ENCODE measurements around the gene LMAN1L.

The LMAN1L gene

DNA sequence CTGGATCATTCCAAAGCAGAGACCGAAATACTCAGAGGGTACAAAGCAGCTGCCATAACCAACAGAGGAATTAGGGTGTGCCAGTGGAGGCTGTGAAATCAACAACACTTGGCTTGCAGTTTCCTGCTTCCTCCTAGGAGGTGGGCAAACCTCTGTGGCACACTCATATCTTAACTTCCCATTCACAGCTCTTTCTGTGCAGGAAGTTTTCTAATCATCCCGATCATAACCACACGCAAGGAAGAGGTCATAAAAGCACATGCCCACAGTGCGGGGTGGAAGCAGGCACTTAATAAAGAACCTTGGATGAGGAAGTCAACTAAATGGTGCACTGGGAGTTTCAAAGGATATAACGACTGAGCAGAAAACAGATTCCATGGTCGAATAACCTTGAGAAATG, 55.4 kb downstream of the LMAN1L start:
- Histone ChIP-seq H3K4me1 (ENCODE audit: low read length) (peaks cover 65% of the 10 kb centered on the region), H4K20me1 (ENCODE audit: insufficient read depth, low read length) (peaks cover 23% of the 10 kb centered on the region), H3K27me3 (ENCODE audit: low read depth, low read length) (no peaks in the 10 kb centered on the region), H3K79me2 (ENCODE audit: low read length) (peaks cover 89% of the 10 kb centered on the region), H3K36me3 (replicated peaks; ENCODE audit: low read depth, low read length) (peaks cover 50% of the 10 kb centered on the region), H3K4me2 (ENCODE audit: low read length) (peak overlapping the region; percentile 89), H3K9ac (ENCODE audit: low read length) (peak overlapping the region; percentile 53; the same call in 1 of the 2 replicates), H3K4me3 (ENCODE audit: low read length) (peak overlapping the region; percentile 30), H2AFZ (ENCODE audit: low read depth, low read length) (no peak overlapping the region), H3K27ac (ENCODE audit: low read length) (peak overlapping the region; percentile 91), H3K9me3 (ENCODE audit: insufficient read depth, low read length) (peaks cover 11% of the 10 kb centered on the region; the same call in 1 of the 2 replicates)
- TF ChIP-seq, protein P1, sequence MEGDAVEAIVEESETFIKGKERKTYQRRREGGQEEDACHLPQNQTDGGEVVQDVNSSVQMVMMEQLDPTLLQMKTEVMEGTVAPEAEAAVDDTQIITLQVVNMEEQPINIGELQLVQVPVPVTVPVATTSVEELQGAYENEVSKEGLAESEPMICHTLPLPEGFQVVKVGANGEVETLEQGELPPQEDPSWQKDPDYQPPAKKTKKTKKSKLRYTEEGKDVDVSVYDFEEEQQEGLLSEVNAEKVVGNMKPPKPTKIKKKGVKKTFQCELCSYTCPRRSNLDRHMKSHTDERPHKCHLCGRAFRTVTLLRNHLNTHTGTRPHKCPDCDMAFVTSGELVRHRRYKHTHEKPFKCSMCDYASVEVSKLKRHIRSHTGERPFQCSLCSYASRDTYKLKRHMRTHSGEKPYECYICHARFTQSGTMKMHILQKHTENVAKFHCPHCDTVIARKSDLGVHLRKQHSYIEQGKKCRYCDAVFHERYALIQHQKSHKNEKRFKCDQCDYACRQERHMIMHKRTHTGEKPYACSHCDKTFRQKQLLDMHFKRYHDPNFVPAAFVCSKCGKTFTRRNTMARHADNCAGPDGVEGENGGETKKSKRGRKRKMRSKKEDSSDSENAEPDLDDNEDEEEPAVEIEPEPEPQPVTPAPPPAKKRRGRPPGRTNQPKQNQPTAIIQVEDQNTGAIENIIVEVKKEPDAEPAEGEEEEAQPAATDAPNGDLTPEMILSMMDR (IDR thresholded peaks at IDR 0.05; ENCODE audit: low read depth, low read length), result no peak
- TF ChIP-seq EZH2phosphoT487 (IDR thresholded peaks at IDR 0.05; ENCODE audit: low read depth), result no peak

- TF ChIP-seq EZH2phosphoT487 (IDR thresholded peaks at IDR 0.05; ENCODE audit: low read depth), result no peak
- TF ChIP-seq, protein P1 (IDR thresholded peaks at IDR 0.05; ENCODE audit: low read depth, low read length), result no peak
- Histone ChIP-seq H3K9me3 (ENCODE audit: insufficient read depth, low read length) (peaks cover 11% of the 10 kb centered on the region; the same call in 1 of the 2 replicates), H3K79me2 (ENCODE audit: low read length) (peaks cover 78% of the 10 kb centered on the region), H3K4me3 (ENCODE audit: low read length) (peak overlapping the region; percentile 69), H3K27me3 (ENCODE audit: low read depth, low read length) (no peaks in the 10 kb centered on the region), H2AFZ (ENCODE audit: low read depth, low read length) (no peak overlapping the region), H4K20me1 (ENCODE audit: insufficient read depth, low read length) (peaks cover 16% of the 10 kb centered on the region), H3K9ac (ENCODE audit: low read length) (peak overlapping the region; percentile 81), H3K27ac (ENCODE audit: low read length) (peak overlapping the region; percentile 91), H3K4me2 (ENCODE audit: low read length) (peak overlapping the region; percentile 89), H3K4me1 (ENCODE audit: low read length) (peaks cover 66% of the 10 kb centered on the region), H3K36me3 (replicated peaks; ENCODE audit: low read depth, low read length) (peaks cover 47% of the 10 kb centered on the region)
These were observed 56.7 kb downstream of the LMAN1L start for GRCh38 chr15:74869372-74869725.

DNA sequence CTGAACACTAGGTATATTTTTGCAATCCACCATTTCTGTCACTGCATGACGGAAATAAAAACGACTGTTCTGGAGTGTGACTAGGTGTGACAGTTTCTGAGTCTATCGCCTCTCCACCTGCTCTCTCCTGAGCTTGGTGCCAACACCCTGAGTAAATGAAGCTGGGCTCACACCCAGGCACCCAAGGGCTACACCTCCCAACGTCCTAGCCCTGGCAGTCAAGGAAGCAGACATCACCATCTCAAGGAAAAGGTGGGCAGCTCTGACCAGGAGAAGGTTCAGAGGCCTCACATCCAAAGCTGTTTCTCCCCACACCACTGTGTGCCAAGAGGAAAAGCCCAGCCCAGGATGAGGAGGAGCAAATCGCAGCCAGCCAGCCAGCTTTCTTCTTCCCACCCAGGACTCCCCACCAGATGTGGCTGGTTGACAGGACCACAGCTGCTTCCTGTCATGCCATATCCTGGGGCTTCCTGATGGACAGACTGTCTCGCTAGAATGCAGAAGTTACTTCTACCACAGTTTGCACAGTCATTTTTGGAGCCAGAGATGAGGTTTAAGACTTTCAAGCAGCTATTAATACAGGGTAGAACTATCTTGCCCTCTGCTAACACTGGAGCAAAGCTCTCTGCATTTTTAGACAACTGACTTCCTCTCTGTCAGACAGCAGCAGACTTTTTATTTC, 57.2 kb downstream of the LMAN1L start:
- Histone ChIP-seq H3K9ac (ENCODE audit: low read length) (peak overlapping the region; percentile 81), H4K20me1 (ENCODE audit: insufficient read depth, low read length) (peaks cover 13% of the 10 kb centered on the region), H3K79me2 (ENCODE audit: low read length) (peaks cover 73% of the 10 kb centered on the region), H3K27me3 (ENCODE audit: low read depth, low read length) (no peaks in the 10 kb centered on the region), H3K4me3 (ENCODE audit: low read length) (peak overlapping the region; percentile 92), H3K9me3 (ENCODE audit: insufficient read depth, low read length) (peaks cover 11% of the 10 kb centered on the region; the same call in 1 of the 2 replicates), H2AFZ (ENCODE audit: low read depth, low read length) (no peak overlapping the region), H3K4me2 (ENCODE audit: low read length) (peak overlapping the region; percentile 89), H3K4me1 (ENCODE audit: low read length) (peaks cover 66% of the 10 kb centered on the region), H3K27ac (ENCODE audit: low read length) (peak overlapping the region; percentile 91), H3K36me3 (replicated peaks; ENCODE audit: low read depth, low read length) (peaks cover 46% of the 10 kb centered on the region)
- TF ChIP-seq, protein P1 (IDR thresholded peaks at IDR 0.05; ENCODE audit: low read depth, low read length), result no peak
- TF ChIP-seq EZH2phosphoT487 (IDR thresholded peaks at IDR 0.05; ENCODE audit: low read depth), result no peak

GRCh38 chr15:74870436-74871215, 58.0 kb downstream of the LMAN1L start:
- Histone ChIP-seq H2AFZ (ENCODE audit: low read depth, low read length) (no peak overlapping the region), H3K27ac (ENCODE audit: low read length) (peak overlapping the region; percentile 91), H3K4me2 (ENCODE audit: low read length) (peak overlapping the region; percentile 89), H3K4me1 (ENCODE audit: low read length) (peaks cover 66% of the 10 kb centered on the region), H4K20me1 (ENCODE audit: insufficient read depth, low read length) (peaks cover 13% of the 10 kb centered on the region), H3K79me2 (ENCODE audit: low read length) (peaks cover 68% of the 10 kb centered on the region), H3K27me3 (ENCODE audit: low read depth, low read length) (no peaks in the 10 kb centered on the region), H3K36me3 (replicated peaks; ENCODE audit: low read depth, low read length) (peaks cover 43% of the 10 kb centered on the region), H3K4me3 (ENCODE audit: low read length) (peak overlapping the region; percentile 92), H3K9ac (ENCODE audit: low read length) (peak overlapping the region; percentile 77), H3K9me3 (ENCODE audit: insufficient read depth, low read length) (peaks cover 11% of the 10 kb centered on the region; the same call in 1 of the 2 replicates)
- TF ChIP-seq EZH2phosphoT487 (IDR thresholded peaks at IDR 0.05; ENCODE audit: low read depth), result no peak
- TF ChIP-seq, protein P1 (IDR thresholded peaks at IDR 0.05; ENCODE audit: low read depth, low read length), result no peak

All from OCI-LY3 (cell line).